Neural progenitor cell (in vitro differentiated cells): ENCODE measurements around the gene GOT1. TPM values are rescaled to one million over a fixed set of nuclear protein-coding genes. Genes with fewer than 3 reads are reported as not detected.

Experiments used
- DNase-seq: peaks from one replicate; pipeline ENCODE4 v3.0.0-alpha.2; 2016; ENCODE audit warnings: low spot score
- H2AFZ ChIP-seq: fragments of 200-600 bp; sonication (generic); replicated peaks from 2 replicates; pipeline ENCODE4 v1.6.1; 2016; ENCODE audit warnings: antibody characterized with exemption
- H3F3A ChIP-seq: fragments of 200-600 bp; sonication (generic); 2 replicates; pipeline ENCODE4 v1.6.1; 2016; ENCODE audit warnings: antibody characterized with exemption, low read depth
- H3K27ac ChIP-seq: fragments of 200-600 bp; sonication (generic); 2 replicates; pipeline ENCODE4 v1.5.1; 2016; ENCODE audit warnings: mild to moderate bottlenecking
- H3K27me3 ChIP-seq: fragments of 200-600 bp; sonication (generic); 2 replicates; pipeline ENCODE4 v1.6.1; 2016; ENCODE audit warnings: mild to moderate bottlenecking, moderate library complexity
- H3K36me3 ChIP-seq: fragments of 200-600 bp; sonication (generic); 2 replicates; pipeline ENCODE4 v1.5.1; 2016
- H3K4me1 ChIP-seq: fragments of 200-600 bp; sonication (generic); 2 replicates; pipeline ENCODE4 v1.6.1; 2016; ENCODE audit warnings: mixed run types
- H3K4me2 ChIP-seq: fragments of 200-600 bp; sonication (generic); 2 replicates; pipeline ENCODE4 v1.6.1; 2016
- H3K4me3 ChIP-seq: fragments of 200-600 bp; sonication (generic); 2 replicates; pipeline ENCODE4 v1.5.1; 2016
- H3K79me2 ChIP-seq: fragments of 200-600 bp; sonication (generic); 2 replicates; pipeline ENCODE4 v1.6.1; 2016; ENCODE audit warnings: low read depth
- H3K9ac ChIP-seq: fragments of 200-600 bp; sonication (generic); 2 replicates; pipeline ENCODE4 v1.6.1; 2016
- H3K9me3 ChIP-seq: fragments of 200-600 bp; sonication (generic); 2 replicates; pipeline ENCODE4 v1.5.1; 2016; ENCODE audit warnings: low read depth
- H4K20me1 ChIP-seq: fragments of 200-600 bp; sonication (generic); 2 replicates; pipeline ENCODE4 v1.6.1; 2016; ENCODE audit warnings: low read depth
- H3K27ac Mint-ChIP-seq: 3 replicates; pipeline ENCODE4 v1.8.0; 2021; ENCODE audit warnings: mixed read lengths
- H3K27me3 Mint-ChIP-seq: 2 replicates; pipeline ENCODE4 v1.8.0; 2022; ENCODE audit warnings: low read depth, mild to moderate bottlenecking, inconsistent platforms, moderate library complexity, mixed read lengths; ENCODE audit not compliant: insufficient read depth
- H3K36me3 Mint-ChIP-seq: 3 replicates; pipeline ENCODE4 v1.8.0; 2021; ENCODE audit warnings: mixed read lengths
- H3K4me1 Mint-ChIP-seq: 3 replicates; pipeline ENCODE4 v1.8.0; 2021; ENCODE audit warnings: mixed read lengths
- H3K4me3 Mint-ChIP-seq: 3 replicates; pipeline ENCODE4 v1.8.0; 2021; ENCODE audit warnings: mild to moderate bottlenecking, moderate library complexity, mixed read lengths
- H3K9me3 Mint-ChIP-seq: 3 replicates; pipeline ENCODE4 v1.8.0; 2020; ENCODE audit warnings: mixed read lengths
- CTCF ChIP-seq: fragments of 200-600 bp; sonication (generic); IDR thresholded peaks from 2 replicates; pipeline ENCODE4 v1.5.1; 2017; ENCODE audit warnings: antibody characterized with exemption, mild to moderate bottlenecking
- EZH2 ChIP-seq: fragments of 200-600 bp; sonication (generic); IDR thresholded peaks from 2 replicates; pipeline ENCODE4 v1.6.1; 2017; ENCODE audit warnings: antibody characterized with exemption, mild to moderate bottlenecking, moderate library complexity
- EZH2phosphoT487 ChIP-seq: fragments of 200-600 bp; sonication (generic); IDR thresholded peaks from 2 replicates; pipeline ENCODE4 v1.6.1; 2017; ENCODE audit warnings: antibody characterized with exemption
- total RNA-seq: library from RNA; depleted of rRNA; stranded (reverse); fragments of >200 nt; gene quantifications from 2 replicates; pipeline ENCODE4 v1.2.3, GENCODE V29; 2015; ENCODE audit warnings: low replicate concordance

The GOT1 gene
- total RNA-seq, 1 donor from 2014 or later, result 36.1 TPM

- H3K27me3 ChIP-seq, result no peaks in the 10 kb centered on the region
- H3K27me3 Mint-ChIP-seq, result no peaks in the 10 kb centered on the region
- no peak overlapping the region for H3K4me3 Mint-ChIP-seq
- H3K9me3 Mint-ChIP-seq, result no peaks in the 10 kb centered on the region
- H3K4me1 ChIP-seq, result peaks cover 4% of the 10 kb centered on the region
- no peak overlapping the region for H3K27ac ChIP-seq
- H3K27ac Mint-ChIP-seq, result no peak overlapping the region
- H2AFZ ChIP-seq, result no peak overlapping the region
- H3K36me3 Mint-ChIP-seq, result peaks cover 1% of the 10 kb centered on the region
- H4K20me1 ChIP-seq, result no peaks in the 10 kb centered on the region
- DNase-seq, result no peak
- H3K9me3 ChIP-seq, result no peaks in the 10 kb centered on the region
- TF ChIP-seq CTCF (no peak), EZH2phosphoT487 (no peak), EZH2 (no peak)
- no peak overlapping the region for H3K4me2 ChIP-seq
- H3K4me3 ChIP-seq, result no peak overlapping the region
- H3K4me1 Mint-ChIP-seq, result peaks cover 8% of the 10 kb centered on the region
- peaks cover 45% of the 10 kb centered on the region for H3K79me2 ChIP-seq
- H3K9ac ChIP-seq, result no peak overlapping the region
- H3F3A ChIP-seq, result no peaks in the 10 kb centered on the region
- H3K36me3 ChIP-seq, result no peaks in the 10 kb centered on the region
These were observed 5.2 kb downstream of the GOT1 start for GRCh38 chr10:99425204-99425603.

GRCh38 chr10:99424656-99425055 is 5.8 kb downstream of the GOT1 start:
- no peak for DNase-seq
- no peaks in the 10 kb centered on the region for H3F3A ChIP-seq
- no peaks in the 10 kb centered on the region for H4K20me1 ChIP-seq
- no peak overlapping the region for H3K27ac Mint-ChIP-seq
- H3K4me1 Mint-ChIP-seq, result peaks cover 4% of the 10 kb centered on the region
- H3K27ac ChIP-seq, result no peak overlapping the region
- H2AFZ ChIP-seq, result no peak overlapping the region
- no peak overlapping the region for H3K4me3 Mint-ChIP-seq
- H3K27me3 ChIP-seq, result no peaks in the 10 kb centered on the region
- peaks cover under 1% of the 10 kb centered on the region for H3K4me1 ChIP-seq
- no peaks in the 10 kb centered on the region for H3K9me3 ChIP-seq
- no peaks in the 10 kb centered on the region for H3K36me3 ChIP-seq
- no peaks in the 10 kb centered on the region for H3K9me3 Mint-ChIP-seq
- peaks cover 3% of the 10 kb centered on the region for H3K36me3 Mint-ChIP-seq
- H3K27me3 Mint-ChIP-seq, result no peaks in the 10 kb centered on the region
- no peak overlapping the region for H3K4me2 ChIP-seq
- TF ChIP-seq EZH2 (no peak), EZH2phosphoT487 (no peak), CTCF (no peak)
- no peak overlapping the region for H3K9ac ChIP-seq
- no peak overlapping the region for H3K4me3 ChIP-seq
- H3K79me2 ChIP-seq, result peaks cover 40% of the 10 kb centered on the region

- H3K27me3 ChIP-seq, result no peaks in the 10 kb centered on the region
- peaks cover 19% of the 10 kb centered on the region for H3K79me2 ChIP-seq
- H3K4me1 ChIP-seq, result no peaks in the 10 kb centered on the region
- no peak overlapping the region for H3K27ac Mint-ChIP-seq
- no peaks in the 10 kb centered on the region for H3F3A ChIP-seq
- no peak overlapping the region for H3K9ac ChIP-seq
- H3K4me3 Mint-ChIP-seq, result no peak overlapping the region
- no peak overlapping the region for H3K27ac ChIP-seq
- H3K4me1 Mint-ChIP-seq, result no peaks in the 10 kb centered on the region
- H3K9me3 ChIP-seq, result no peaks in the 10 kb centered on the region
- H3K4me2 ChIP-seq, result no peak overlapping the region
- TF ChIP-seq EZH2, result no peak
- TF ChIP-seq EZH2phosphoT487, result no peak
- no peak for TF ChIP-seq CTCF
- H3K4me3 ChIP-seq, result no peak overlapping the region
- H3K9me3 Mint-ChIP-seq, result no peaks in the 10 kb centered on the region
- no peak overlapping the region for H2AFZ ChIP-seq
- no peaks in the 10 kb centered on the region for H3K27me3 Mint-ChIP-seq
- peaks cover 12% of the 10 kb centered on the region for H3K36me3 Mint-ChIP-seq
- no peak for DNase-seq
- H3K36me3 ChIP-seq, result no peaks in the 10 kb centered on the region
- no peaks in the 10 kb centered on the region for H4K20me1 ChIP-seq
These were observed 7.8 kb downstream of the GOT1 start for GRCh38 chr10:99422529-99423096.
